Stimulated activated naive CD8-positive, alpha-beta T cell treated with anti-CD3 and anti-CD28 coated beads, Interleukin-15, amount 100 ng/mL, for 72 hours (primary cell): ENCODE data around the gene S100A9.

Experiments used
- ATAC-seq: fragments of 150-1000 bp; cut with Tn5 transposase; 2 replicates; pipeline ENCODE4 v1.10.0; 2021; ENCODE audit warnings: mild to moderate bottlenecking, moderate library complexity
- DNase-seq, 2 donors: peaks; one replicate each; pipeline ENCODE4 v3.0.0; 2021 to 2022
- H3K27ac Mint-ChIP-seq, 2 donors: one replicate each; pipeline ENCODE4 v1.8.0; 2022; ENCODE audit warnings: mild to moderate bottlenecking in 2 of 2, mixed read lengths in 2 of 2, moderate library complexity in 2 of 2
- H3K27me3 Mint-ChIP-seq: one replicate; pipeline ENCODE4 v1.8.0; 2022; ENCODE audit warnings: mixed read lengths
- H3K4me1 Mint-ChIP-seq: one replicate; pipeline ENCODE4 v1.8.0; 2022; ENCODE audit warnings: mild to moderate bottlenecking, mixed read lengths
- H3K4me3 Mint-ChIP-seq, 2 donors: one replicate each; pipeline ENCODE4 v1.8.0; 2022; ENCODE audit warnings: mild to moderate bottlenecking in 2 of 2, mixed read lengths in 2 of 2, moderate library complexity in 1 of 2
- H3K9me3 Mint-ChIP-seq, 2 donors: one replicate each; pipeline ENCODE4 v1.8.0; 2022; ENCODE audit warnings: mixed read lengths in 2 of 2

The S100A9 gene

GRCh38 chr1:153389401-153389800, 31.7 kb downstream of the S100A9 start:
- Mint-ChIP-seq H3K27ac (no peak overlapping the region), H3K4me3 (no peak overlapping the region), H3K4me1 (peaks cover 5% of the 10 kb centered on the region), H3K9me3 (no peaks in the 10 kb centered on the region), H3K27me3 (peaks cover 8% of the 10 kb centered on the region)
- ATAC-seq (no peak), DNase-seq (no peak)

GRCh38 chr1:153389973-153390879, 32.6 kb downstream of the S100A9 start:
- no peaks in the 10 kb centered on the region for H3K9me3 Mint-ChIP-seq
- DNase-seq (no peak), ATAC-seq (no peak)
- H3K4me1 Mint-ChIP-seq = peaks cover 5% of the 10 kb centered on the region
- no peak overlapping the region for H3K27ac Mint-ChIP-seq
- H3K4me3 Mint-ChIP-seq = no peak overlapping the region
- H3K27me3 Mint-ChIP-seq = peaks cover 11% of the 10 kb centered on the region

DNA sequence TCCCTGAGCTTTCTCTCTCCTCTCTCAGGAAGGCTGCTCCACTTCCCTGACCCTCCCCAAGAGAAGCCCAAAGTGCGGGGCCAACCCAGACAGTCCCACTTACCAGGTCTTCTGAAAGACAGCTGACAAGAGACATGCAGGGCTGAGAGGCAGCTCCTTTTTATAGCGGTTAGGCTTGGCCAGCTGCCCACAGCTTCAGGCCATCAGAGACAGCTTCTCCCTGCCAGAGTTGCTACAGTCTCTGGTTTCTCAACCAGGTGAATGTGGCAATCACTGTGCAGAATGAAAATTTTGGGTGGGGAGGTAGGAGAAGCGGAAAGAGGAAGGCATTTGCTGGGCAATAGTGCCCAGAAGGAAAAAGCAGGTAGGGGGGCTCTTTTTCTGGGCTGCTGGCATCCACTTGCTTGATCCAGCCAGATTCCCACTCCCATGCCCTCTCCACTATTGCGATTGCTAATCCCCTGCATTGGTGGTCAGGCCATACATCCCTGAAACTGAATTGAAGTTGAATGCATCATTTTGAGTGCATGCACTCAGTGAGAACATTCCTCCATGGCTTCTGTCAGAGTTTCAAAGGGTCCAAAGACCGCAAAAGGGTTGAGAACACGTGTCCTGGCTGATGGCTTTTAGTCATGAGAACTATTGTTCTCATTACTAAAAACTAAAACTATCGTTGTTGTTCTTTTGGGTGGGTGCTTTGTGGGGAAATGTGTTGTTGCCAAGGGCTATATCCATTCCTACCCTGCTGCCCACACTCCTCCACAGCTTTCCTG, 33.5 kb downstream of the S100A9 start, which contains the start of gene S100A8:
S100A8 (minus strand) TSS at position 136 of the 773 bp plus-strand sequence. CDS start 538 bp downstream, outside the sequence.
- no peak within 1 kb of the TSS for H3K27ac Mint-ChIP-seq
- no peak within 1 kb of the TSS for H3K4me3 Mint-ChIP-seq
- peaks cover 5% of the 10 kb centered on the region for H3K4me1 Mint-ChIP-seq
- no peaks in the 10 kb centered on the region for H3K9me3 Mint-ChIP-seq
- DNase-seq = no peak
- peaks cover 20% of the 10 kb centered on the region for H3K27me3 Mint-ChIP-seq
- ATAC-seq = no peak

- Mint-ChIP-seq H3K4me3 (no peak overlapping the region), H3K27ac (no peak overlapping the region), H3K27me3 (peaks cover 20% of the 10 kb centered on the region), H3K4me1 (no peaks in the 10 kb centered on the region), H3K9me3 (no peaks in the 10 kb centered on the region)
- no peak for DNase-seq
- no peak for ATAC-seq
Observed at GRCh38 chr1:153392258-153392657, 34.6 kb downstream of the S100A9 start.

- H3K27ac Mint-ChIP-seq = no peak overlapping the region
Observed at GRCh38 chr1:153392822-153393221, 35.2 kb downstream of the S100A9 start.

GRCh38 chr1:153393926-153394325, 36.3 kb downstream of the S100A9 start:
- no peak overlapping the region for H3K4me3 Mint-ChIP-seq
- no peak overlapping the region for H3K27ac Mint-ChIP-seq
- DNase-seq (no peak), ATAC-seq (no peak)
- H3K4me1 Mint-ChIP-seq = no peaks in the 10 kb centered on the region
- H3K27me3 Mint-ChIP-seq = peaks cover 20% of the 10 kb centered on the region
- H3K9me3 Mint-ChIP-seq = no peaks in the 10 kb centered on the region

More at GRCh38 chr1:153392822-153393221, 35.2 kb downstream of the S100A9 start:
- no peak for DNase-seq
- H3K4me3 Mint-ChIP-seq = no peak overlapping the region
- H3K4me1 Mint-ChIP-seq = no peaks in the 10 kb centered on the region
- peaks cover 20% of the 10 kb centered on the region for H3K27me3 Mint-ChIP-seq
- no peaks in the 10 kb centered on the region for H3K9me3 Mint-ChIP-seq
- ATAC-seq = no peak

DNA sequence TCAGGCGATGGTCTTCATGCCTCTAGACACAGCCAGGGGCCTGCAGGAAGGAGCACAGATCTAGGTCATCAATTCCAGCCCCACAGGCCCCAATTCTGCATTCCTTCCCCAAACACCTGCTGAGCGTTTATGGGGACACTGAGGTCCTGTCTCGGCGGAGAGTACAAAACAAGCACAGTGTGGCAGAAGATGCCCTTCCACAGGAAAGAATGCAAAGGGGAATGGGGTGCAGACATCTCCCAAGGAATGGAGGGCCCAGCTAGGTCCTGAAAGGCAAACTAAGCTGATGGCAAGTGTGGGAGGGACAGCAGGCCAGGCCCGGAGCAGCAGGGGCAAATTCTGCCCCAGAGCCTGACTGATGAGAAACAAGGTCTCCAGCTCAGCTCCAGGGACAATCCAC, 36.7 kb downstream of the S100A9 start:
- H3K9me3 Mint-ChIP-seq = no peaks in the 10 kb centered on the region
- ATAC-seq = no peak
- no peak for DNase-seq
- H3K27me3 Mint-ChIP-seq = peaks cover 20% of the 10 kb centered on the region
- no peak overlapping the region for H3K4me3 Mint-ChIP-seq
- no peak overlapping the region for H3K27ac Mint-ChIP-seq
- no peaks in the 10 kb centered on the region for H3K4me1 Mint-ChIP-seq

GRCh38 chr1:153395136-153395685, 37.6 kb downstream of the S100A9 start:
- no peak overlapping the region for H3K4me3 Mint-ChIP-seq
- peaks cover 20% of the 10 kb centered on the region for H3K27me3 Mint-ChIP-seq
- no peaks in the 10 kb centered on the region for H3K4me1 Mint-ChIP-seq
- no peak overlapping the region for H3K27ac Mint-ChIP-seq
- ATAC-seq = no peak
- H3K9me3 Mint-ChIP-seq = no peaks in the 10 kb centered on the region
- DNase-seq = no peak

DNA sequence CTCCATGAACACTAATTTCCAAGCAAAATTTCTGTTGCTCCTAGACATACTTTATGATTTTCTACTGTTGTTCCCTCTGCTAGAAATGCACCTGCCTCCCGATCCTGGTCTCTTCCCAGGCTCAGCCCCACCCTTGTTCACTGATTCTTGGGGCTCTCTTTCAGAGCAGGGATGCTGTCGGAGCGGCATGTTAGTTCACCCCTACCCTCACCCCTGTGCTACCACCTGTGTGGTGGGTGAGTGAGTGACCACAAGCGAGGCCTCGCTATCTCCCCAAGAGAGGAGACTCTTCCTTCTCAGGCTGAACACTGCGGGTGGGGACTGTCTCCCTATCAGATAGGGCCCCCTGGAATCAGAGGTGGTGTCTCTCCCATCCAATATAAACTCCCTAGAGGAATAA, 38.1 kb downstream of the S100A9 start:
- H3K4me3 Mint-ChIP-seq = no peak overlapping the region
- H3K4me1 Mint-ChIP-seq = no peaks in the 10 kb centered on the region

DNA sequence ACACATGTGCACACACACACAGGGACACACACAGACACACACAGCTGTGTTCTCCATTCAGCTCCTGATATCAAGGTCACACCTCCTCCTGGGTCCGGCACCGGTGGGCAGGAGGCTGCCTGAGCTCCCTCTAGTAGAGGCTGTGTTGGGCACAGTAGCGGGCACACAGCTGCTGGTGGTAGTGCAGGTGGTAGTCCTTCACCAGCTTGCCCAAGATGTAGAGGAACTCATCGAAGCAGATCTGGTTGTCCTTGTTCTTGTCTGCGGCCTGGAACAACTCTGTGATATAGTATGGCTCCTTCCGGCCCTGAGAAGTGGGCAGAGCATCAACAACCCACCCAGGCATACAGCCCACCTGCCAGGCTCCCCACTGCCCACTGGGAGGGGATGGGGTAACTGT, 38.8 kb downstream of the S100A9 start:
- Mint-ChIP-seq H3K4me3 (no peak overlapping the region), H3K27ac (no peak overlapping the region), H3K9me3 (no peaks in the 10 kb centered on the region), H3K27me3 (peaks cover 20% of the 10 kb centered on the region), H3K4me1 (no peaks in the 10 kb centered on the region)
- no peak for DNase-seq
- no peak for ATAC-seq

More for the DNA sequence above, 38.1 kb downstream of the S100A9 start:
- no peak for DNase-seq
- no peaks in the 10 kb centered on the region for H3K9me3 Mint-ChIP-seq
- peaks cover 20% of the 10 kb centered on the region for H3K27me3 Mint-ChIP-seq
- ATAC-seq = no peak
- H3K27ac Mint-ChIP-seq = no peak overlapping the region

DNA sequence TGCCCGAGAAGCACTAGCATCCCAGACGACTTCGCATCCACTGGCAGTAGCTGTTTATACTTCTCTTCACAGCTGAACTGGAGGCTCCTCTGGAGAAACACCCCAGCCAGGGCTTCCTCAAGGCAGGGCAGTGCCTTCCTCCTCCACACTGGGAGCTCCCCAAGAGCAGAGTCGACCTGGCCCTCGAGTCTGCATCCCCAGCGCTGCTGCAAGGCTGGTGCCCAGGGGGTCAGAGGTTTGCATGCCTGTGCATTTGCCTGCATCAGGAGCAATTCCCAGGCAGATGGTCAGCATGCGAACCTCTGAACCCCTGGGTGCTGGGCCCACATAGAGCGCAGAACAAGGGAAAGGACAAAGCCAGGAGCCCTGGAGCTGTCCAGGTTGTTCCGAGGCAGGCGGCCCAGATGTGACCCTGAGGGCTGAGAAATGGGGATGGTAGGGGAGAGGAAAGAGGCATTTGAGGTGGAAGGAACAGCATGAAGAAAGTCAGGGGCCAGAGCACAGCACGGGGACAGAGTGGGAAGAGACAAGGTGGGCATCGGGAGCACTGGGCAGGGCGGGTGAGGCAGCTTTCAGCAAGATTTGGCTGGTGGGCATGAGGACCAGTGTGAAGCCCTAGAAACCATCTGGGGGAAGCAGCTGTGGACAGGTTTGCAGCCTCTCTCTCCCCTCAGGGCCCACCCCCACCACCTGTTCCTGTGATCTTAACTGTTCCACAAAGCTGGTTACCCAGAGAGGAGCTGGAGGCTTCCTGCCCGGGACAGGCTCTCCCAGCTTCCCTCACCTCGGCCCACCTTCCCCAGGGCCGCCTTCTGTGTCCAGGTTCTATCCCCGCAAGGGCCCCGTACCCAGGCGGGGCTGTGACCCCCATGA, 39.6 kb downstream of the S100A9 start:
- ATAC-seq (no peak), DNase-seq (no peak)
- H3K4me3 Mint-ChIP-seq = no peak overlapping the region
- no peaks in the 10 kb centered on the region for H3K9me3 Mint-ChIP-seq
- H3K27ac Mint-ChIP-seq = no peak overlapping the region
- H3K27me3 Mint-ChIP-seq = peaks cover 20% of the 10 kb centered on the region
- no peaks in the 10 kb centered on the region for H3K4me1 Mint-ChIP-seq

DNA sequence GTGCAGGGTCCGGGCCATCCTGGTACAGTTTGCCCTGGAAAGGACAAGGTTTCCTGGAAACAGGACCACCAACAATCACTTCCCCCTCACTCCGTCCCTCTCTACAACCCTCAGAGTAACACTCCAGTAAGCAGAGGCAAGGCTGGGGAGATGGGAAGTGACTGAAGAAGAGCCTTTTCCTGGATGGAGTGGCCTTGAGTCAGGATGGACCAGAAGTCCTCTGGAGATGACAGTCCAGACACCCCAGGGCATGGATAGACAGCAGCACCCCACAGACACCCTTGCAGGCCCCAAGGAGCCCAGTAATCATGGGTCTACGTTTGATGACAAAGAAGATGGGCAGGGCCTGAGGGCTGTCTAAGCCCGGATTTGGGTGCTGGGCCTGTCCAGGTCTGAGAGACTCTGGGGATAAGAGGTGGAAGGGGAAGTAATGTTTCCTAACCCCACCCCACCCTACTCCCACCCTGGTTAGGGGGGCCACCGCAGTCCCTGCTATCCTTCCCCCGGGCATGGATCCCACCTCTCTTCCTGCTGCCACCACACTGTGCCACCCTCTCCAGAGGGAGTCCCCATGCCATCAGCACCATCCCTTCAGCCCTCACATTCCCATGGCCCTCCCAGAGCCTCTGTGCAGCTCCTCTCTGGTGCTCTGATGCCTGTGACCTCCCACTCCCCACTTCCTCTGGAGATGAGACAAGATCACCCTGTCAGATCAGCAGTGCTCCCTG, 40.4 kb downstream of the S100A9 start:
- H3K27ac Mint-ChIP-seq = no peak overlapping the region
- no peak overlapping the region for H3K4me3 Mint-ChIP-seq
- peaks cover 16% of the 10 kb centered on the region for H3K27me3 Mint-ChIP-seq
- ATAC-seq (no peak), DNase-seq (no peak)
- no peaks in the 10 kb centered on the region for H3K9me3 Mint-ChIP-seq
- H3K4me1 Mint-ChIP-seq = no peaks in the 10 kb centered on the region

DNA sequence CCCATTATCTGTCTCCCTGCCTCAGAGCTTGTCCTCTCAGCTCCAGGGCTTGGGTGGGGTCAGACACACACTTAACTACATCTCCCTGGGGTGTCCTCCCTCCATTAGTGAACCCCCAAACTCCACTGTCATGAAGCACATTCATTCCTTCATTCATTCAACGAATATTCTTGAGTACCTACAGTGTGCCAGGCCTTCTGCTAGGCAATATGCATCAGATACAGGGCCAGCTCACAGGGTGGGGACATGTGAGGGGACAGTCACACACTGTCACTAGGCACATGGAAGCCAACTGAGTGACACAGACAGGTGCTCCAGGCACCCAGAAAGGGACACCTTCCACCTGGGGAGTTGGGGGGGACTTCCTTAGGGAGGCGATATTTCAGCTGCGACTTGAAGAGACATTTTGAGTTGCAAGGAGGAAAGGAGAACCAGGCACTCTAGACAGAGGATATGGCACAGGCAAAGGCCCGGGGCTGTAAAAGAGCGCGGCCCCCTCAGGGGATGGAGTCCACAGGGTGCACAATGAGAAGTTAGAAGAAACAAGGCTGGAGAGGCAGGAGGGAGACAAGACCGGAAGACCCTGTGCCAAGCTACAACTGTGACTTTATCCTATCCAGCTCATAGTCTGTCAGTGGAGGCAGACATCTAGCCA, 41.9 kb downstream of the S100A9 start:
- Mint-ChIP-seq H3K4me1 (no peaks in the 10 kb centered on the region), H3K4me3 (no peak overlapping the region), H3K27ac (no peak overlapping the region), H3K9me3 (no peaks in the 10 kb centered on the region), H3K27me3 (peaks cover 12% of the 10 kb centered on the region)
- DNase-seq (no peak), ATAC-seq (no peak)

DNA sequence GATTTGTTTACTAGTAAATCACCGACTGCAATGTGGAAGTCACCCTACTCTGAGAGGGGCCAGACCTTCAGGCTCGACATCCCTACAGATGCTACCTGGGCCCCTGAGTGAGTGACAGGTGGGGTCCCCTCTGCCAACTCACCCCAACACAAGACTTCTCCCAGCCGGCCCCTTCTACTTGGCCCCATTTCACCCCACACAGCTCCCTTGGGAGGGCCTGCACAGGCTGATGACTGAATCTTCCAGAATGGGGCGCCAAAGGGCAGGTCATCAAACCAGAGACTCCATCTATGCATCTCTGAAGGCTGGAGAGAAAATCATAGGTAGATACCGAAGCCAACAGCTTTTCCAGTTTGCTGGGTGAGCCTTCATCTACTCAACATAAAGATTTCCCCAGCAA, 42.6 kb downstream of the S100A9 start:
- ATAC-seq = no peak
- Mint-ChIP-seq H3K4me1 (no peaks in the 10 kb centered on the region), H3K27me3 (peaks cover 9% of the 10 kb centered on the region), H3K4me3 (no peak overlapping the region), H3K9me3 (no peaks in the 10 kb centered on the region), H3K27ac (no peak overlapping the region)
- DNase-seq = no peak
